Kidney (tissue), 22 donors: ENCODE results near the gene PDK2. TPM values are rescaled to one million over a fixed set of nuclear protein-coding genes. Genes with fewer than 3 reads are reported as not detected.

Experiments used
- DNase-seq, 5 donors: peaks; one replicate each; pipeline ENCODE4 v3.0.0-alpha.2; 2013 to 2020
- FAIRE-seq: peaks from 2 replicates; lab custom pipeline; 2012; peaks lifted over from hg19 to GRCh38; lab: Jason Lieb, UNC
- H3K27ac ChIP-seq, 2 donors: one replicate each; pipeline ENCODE4 v1.7.0; 2013; ENCODE audit warnings: low read depth in 2 of 2, low read length in 2 of 2, inconsistent platforms in 1 of 2
- H3K27me3 ChIP-seq: one replicate; pipeline ENCODE4 v1.7.1; 2013; ENCODE audit warnings: low read length, inconsistent platforms; ENCODE audit not compliant: control insufficient read depth, insufficient read depth
- H3K36me3 ChIP-seq, 3 donors: one replicate each; pipeline versions ENCODE4 v1.7.0 to v1.7.1; 2013; ENCODE audit warnings: low read length in 3 of 3, control low read depth in 1 of 3, inconsistent platforms in 1 of 3; ENCODE audit not compliant: insufficient read depth in 3 of 3, control insufficient read depth in 2 of 3
- H3K4me1 ChIP-seq, 3 donors: one replicate each; pipeline versions ENCODE4 v1.7.0 to v1.7.1; 2013; ENCODE audit warnings: low read length in 3 of 3, inconsistent platforms in 1 of 3, low read depth in 1 of 3; ENCODE audit not compliant: control insufficient read depth in 2 of 3, insufficient read depth in 2 of 3
- H3K4me3 ChIP-seq, 3 donors: one replicate each; pipeline versions ENCODE4 v1.7.0 to v1.8.1; 2013; ENCODE audit warnings: low read length in 3 of 3, control low read depth in 1 of 3, inconsistent platforms in 1 of 3
- H3K9ac ChIP-seq, 3 donors: one replicate each; pipeline versions ENCODE4 v1.7.0 to v1.7.1; 2013; ENCODE audit warnings: low read length in 3 of 3, control low read depth in 1 of 3, inconsistent platforms in 1 of 3
- H3K9me3 ChIP-seq, 3 donors: one replicate each; pipeline versions ENCODE4 v1.7.0 to v1.7.1; 2013; ENCODE audit warnings: low read length in 3 of 3, control low read depth in 1 of 3, inconsistent platforms in 1 of 3; ENCODE audit not compliant: control insufficient read depth in 2 of 3, insufficient read depth in 1 of 3
- intact Hi-C: fragments of 100-400 bp; cut with DNase I; formaldehyde crosslinking; loops from one replicate; pipeline ENCODE4 v1.11.1; 2022
- long read RNA-seq, 10 donors: library from polyadenylated mRNA in 1 of 10; unstranded in 1 of 10; transcript quantifications; one replicate each; pipeline ENCODE4 v2.0.0 and lab custom pipeline, GENCODE V29; 2021 to 2026
- polyA plus RNA-seq: library from polyadenylated mRNA; stranded (reverse); fragments of 350-450 nt; fragmentation: Illumina TruSeq; extraction: RNeasy Lipid Tissue Mini Kit (QIAGEN cat#74804); gene quantifications from one replicate; pipeline ENCODE4 v1.2.3, GENCODE V29; 2014; ENCODE audit warnings: low read depth, low replicate concordance; ENCODE audit not compliant: insufficient read depth
- total RNA-seq: library from RNA; stranded (reverse); fragmentation: NEBNext Ultra II Directional; extraction: Animal tissue kit (Norgen Biotek cat#: 25700); gene quantifications from one replicate; pipeline ENCODE4 v1.2.1, GENCODE V29; 2021
- TF ChIP-seq, protein P1 (sequence below): IDR thresholded peaks from 3 replicates; pipeline ENCODE4 v1.5.1; 2012; ENCODE audit warnings: mild to moderate bottlenecking, moderate library complexity, borderline replicate concordance; ENCODE audit not compliant: insufficient read depth; ENCODE audit errors: extremely low read depth
- donor health status: control.
- donor health status: control.
- donor health status: control.
- donor health status: control.
- donor health status: control.
- donor health status: DM: yes; HTN: yes; CAD: no.
- donor health status: Normal renal cell carcinoma (clear cell type).

PDK2 gene
- total RNA-seq: 41.9 TPM
- 121 TPM for polyA plus RNA-seq
- long read RNA-seq, donor 1, transcript PDK2-206 (4 exons, 865 nt): major isoform, 11 of 25 reads
- long read RNA-seq, donor 1, transcript PDK2-203 (11 exons, 3,440 nt): major isoform, 11 of 25 reads
- long read RNA-seq, donor 1, partial matches to known transcripts: 0 of 25 reads
- long read RNA-seq, donor 1, other reads (novel, unspliced or antisense): 0 of 25 reads
- long read RNA-seq, donor 2, transcript PDK2-203 (11 exons, 3,440 nt): major isoform, 21 of 53 reads
- long read RNA-seq, donor 2, transcript PDK2-206 (4 exons, 865 nt): minor isoform, 20 of 53 reads
- long read RNA-seq, donor 2, partial matches to known transcripts: 10 of 53 reads
- long read RNA-seq, donor 2, other reads (novel, unspliced or antisense): 0 of 53 reads
- long read RNA-seq, donor 3, transcript PDK2-206 (4 exons, 865 nt): minor isoform, 11 of 51 reads
- long read RNA-seq, donor 3, transcript PDK2-203 (11 exons, 3,440 nt): major isoform, 26 of 51 reads
- long read RNA-seq, donor 3, partial matches to known transcripts: 11 of 51 reads
- long read RNA-seq, donor 3, other reads (novel, unspliced or antisense): 0 of 51 reads
- long read RNA-seq, donor 4, transcript PDK2-203 (11 exons, 3,440 nt): major isoform, 23 of 30 reads
- long read RNA-seq, donor 4, transcript PDK2-206 (4 exons, 865 nt): minor isoform, 6 of 30 reads
- long read RNA-seq, donor 4, partial matches to known transcripts: 0 of 30 reads
- long read RNA-seq, donor 4, other reads (novel, unspliced or antisense): 0 of 30 reads
- long read RNA-seq, donor 5, partial matches to known transcripts: 0 of 3 reads
- long read RNA-seq, donor 5, other reads (novel, unspliced or antisense): 0 of 3 reads
- long read RNA-seq, donor 6, transcript PDK2-206 (4 exons, 865 nt): major isoform, 11 of 19 reads
- long read RNA-seq, donor 6, partial matches to known transcripts: 6 of 19 reads
- long read RNA-seq, donor 6, other reads (novel, unspliced or antisense): 0 of 19 reads
- long read RNA-seq, donor 7, transcript PDK2-203 (11 exons, 3,440 nt): major isoform, 31 of 52 reads
- long read RNA-seq, donor 7, partial matches to known transcripts: 4 of 52 reads
- long read RNA-seq, donor 7, other reads (novel, unspliced or antisense): 12 of 52 reads
- long read RNA-seq, donor 8, transcript PDK2-206 (4 exons, 865 nt): major isoform, 16 of 39 reads
- long read RNA-seq, donor 8, transcript PDK2-203 (11 exons, 3,440 nt): minor isoform, 14 of 39 reads
- long read RNA-seq, donor 8, partial matches to known transcripts: 7 of 39 reads
- long read RNA-seq, donor 8, other reads (novel, unspliced or antisense): 0 of 39 reads
- long read RNA-seq, donor 9, transcript PDK2-206 (4 exons, 865 nt): minor isoform, 6 of 30 reads
- long read RNA-seq, donor 9, transcript PDK2-203 (11 exons, 3,440 nt): major isoform, 12 of 30 reads
- long read RNA-seq, donor 9, partial matches to known transcripts: 12 of 30 reads
- long read RNA-seq, donor 9, other reads (novel, unspliced or antisense): 0 of 30 reads
- long read RNA-seq, donor 10, transcript PDK2-203 (11 exons, 3,440 nt): major isoform, 14 of 35 reads
- long read RNA-seq, donor 10, transcript PDK2-206 (4 exons, 865 nt): minor isoform, 9 of 35 reads
- long read RNA-seq, donor 10, partial matches to known transcripts: 9 of 35 reads
- long read RNA-seq, donor 10, other reads (novel, unspliced or antisense): 0 of 35 reads

DNA sequence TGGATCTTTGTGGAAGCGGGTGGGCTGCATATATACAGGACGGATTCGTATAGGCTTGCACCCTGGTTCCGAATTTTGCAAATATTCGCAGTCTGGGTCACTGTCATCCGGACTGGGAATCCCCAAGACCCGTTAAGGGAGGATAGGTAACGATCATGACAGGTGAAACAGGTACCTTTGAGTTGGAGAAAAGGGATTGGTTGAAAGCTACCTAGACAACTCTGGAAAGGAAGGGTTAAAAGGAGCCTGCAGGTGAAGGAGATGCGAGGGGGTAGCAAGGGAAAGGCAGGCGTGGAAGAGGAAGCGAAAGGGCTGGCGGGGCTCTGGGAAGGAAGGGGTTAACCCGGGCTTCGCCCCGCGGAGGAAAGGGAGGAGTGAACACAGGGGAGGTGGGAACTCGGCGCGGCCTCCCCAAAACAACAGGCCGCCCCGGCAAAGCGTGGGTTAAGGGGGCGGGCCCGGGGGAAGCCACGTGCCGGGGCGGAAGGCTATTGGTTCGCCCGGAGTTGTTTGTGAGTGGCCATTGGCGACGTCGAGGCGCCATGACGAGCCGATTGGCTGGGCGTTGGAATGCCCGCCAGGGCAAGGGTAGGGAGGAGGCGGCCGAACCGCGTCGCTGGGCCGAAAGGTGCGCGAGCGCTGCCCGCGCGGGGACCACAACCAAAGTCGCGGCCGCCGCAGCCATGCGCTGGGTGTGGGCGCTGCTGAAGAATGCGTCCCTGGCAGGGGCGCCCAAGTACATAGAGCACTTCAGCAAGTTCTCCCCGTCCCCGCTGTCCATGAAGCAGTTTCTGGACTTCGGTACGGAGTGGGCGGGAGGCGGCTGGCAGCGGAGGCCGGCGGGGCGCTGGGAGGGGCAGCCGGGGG is at the start of gene PDK2:
PDK2 (plus strand) TSS at position 599 of the 867 bp plus-strand sequence; CDS start at position 684, 85 bp downstream.
- intact Hi-C loops: loop anchor here (10.0 kb wide), 1 partner anchor 200 kb away; no protein-coding TSS in a partner anchor
- H3K9ac ChIP-seq: peak within 1 kb of the TSS; percentile 86 to 94 (median 92)
- TF ChIP-seq, protein P1, sequence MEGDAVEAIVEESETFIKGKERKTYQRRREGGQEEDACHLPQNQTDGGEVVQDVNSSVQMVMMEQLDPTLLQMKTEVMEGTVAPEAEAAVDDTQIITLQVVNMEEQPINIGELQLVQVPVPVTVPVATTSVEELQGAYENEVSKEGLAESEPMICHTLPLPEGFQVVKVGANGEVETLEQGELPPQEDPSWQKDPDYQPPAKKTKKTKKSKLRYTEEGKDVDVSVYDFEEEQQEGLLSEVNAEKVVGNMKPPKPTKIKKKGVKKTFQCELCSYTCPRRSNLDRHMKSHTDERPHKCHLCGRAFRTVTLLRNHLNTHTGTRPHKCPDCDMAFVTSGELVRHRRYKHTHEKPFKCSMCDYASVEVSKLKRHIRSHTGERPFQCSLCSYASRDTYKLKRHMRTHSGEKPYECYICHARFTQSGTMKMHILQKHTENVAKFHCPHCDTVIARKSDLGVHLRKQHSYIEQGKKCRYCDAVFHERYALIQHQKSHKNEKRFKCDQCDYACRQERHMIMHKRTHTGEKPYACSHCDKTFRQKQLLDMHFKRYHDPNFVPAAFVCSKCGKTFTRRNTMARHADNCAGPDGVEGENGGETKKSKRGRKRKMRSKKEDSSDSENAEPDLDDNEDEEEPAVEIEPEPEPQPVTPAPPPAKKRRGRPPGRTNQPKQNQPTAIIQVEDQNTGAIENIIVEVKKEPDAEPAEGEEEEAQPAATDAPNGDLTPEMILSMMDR: no peak

DNA sequence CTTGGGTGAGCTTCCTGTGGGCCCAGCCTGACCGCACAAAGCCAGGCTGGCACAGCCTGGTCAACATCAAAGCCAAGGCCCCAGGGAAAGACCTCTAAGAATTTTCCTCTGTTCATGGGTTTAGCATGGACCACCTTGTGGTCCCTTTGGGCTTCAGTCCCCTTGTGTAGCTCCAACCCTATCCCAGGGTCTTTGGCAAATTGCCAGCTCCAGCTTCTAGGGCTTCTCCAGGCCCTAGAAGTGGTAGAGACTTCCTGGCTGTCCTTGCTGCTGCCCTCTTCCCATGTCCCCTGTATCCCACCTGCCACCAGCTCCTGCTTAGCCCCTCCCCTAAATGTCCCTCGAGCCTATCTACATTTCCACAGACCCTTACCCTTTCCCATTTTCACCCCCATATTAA is 49.0 kb upstream of the PDK2 start:
- no peak for FAIRE-seq
- TF ChIP-seq, protein P1: no peak
- no peak for DNase-seq
- Histone ChIP-seq H3K9ac (no peak overlapping the region), H3K9me3 (no peaks in the 10 kb centered on the region), H3K36me3 (no peaks in the 10 kb centered on the region), H3K4me1 (peaks cover 2 to 28% (median 11%) of the 10 kb centered on the region in 3 donors), H3K27ac (peak overlapping the region in 1 of 2 donors; percentile 3), H3K4me3 (no peak overlapping the region), H3K27me3 (no peaks in the 10 kb centered on the region)
- intact Hi-C loops: no loop called here

More for the DNA sequence above, at the start of gene PDK2:
- Histone ChIP-seq H3K9me3 (no peaks in the 10 kb centered on the region), H3K4me3 (peak within 1 kb of the TSS; percentile 94 to 96 (median 95)), H3K36me3 (peaks cover 2 to 24% (median 7%) of the 10 kb centered on the region in 3 donors), H3K4me1 (peaks cover 0 to 31% (median 29%) of the 10 kb centered on the region in 3 donors), H3K27me3 (no peaks in the 10 kb centered on the region), H3K27ac (peak within 1 kb of the TSS; percentile 85 to 90)
- DNase-seq (peak; percentile 97 to 99 (median 97)), FAIRE-seq (no peak)
